SK-N-SH treated with all-trans-retinoic acid at 6 μM for 48 hours (cell line): ENCODE measurements around the gene DGKZ.
A peak's percentile ranks its signal among the peaks of the same experiment; 100 is the strongest.
"Not testable (repeated sequence)": the region's sequence is repeated elsewhere in the genome, so short reads cannot be mapped to it uniquely, and the experiment has no call there.

Experiments used
- ATAC-seq: fragments of 200-7000 bp; cut with Tn5 transposase; 3 replicates; pipeline ENCODE4 v1.9.1; 2020; ENCODE audit warnings: mild to moderate bottlenecking, moderate library complexity
- ARNTL ChIP-seq: fragments of 450-650 bp; formaldehyde crosslinking; IDR thresholded peaks from 2 replicates; pipeline ENCODE4 v1.5.0; 2020; ENCODE audit warnings: low read depth, mild to moderate bottlenecking, moderate library complexity, borderline replicate concordance
- BACH2 ChIP-seq: fragments of 250-450 bp; sonication (Bioruptor Pico); IDR thresholded peaks from 2 replicates; pipeline ENCODE4 v1.9.0; 2021; ENCODE audit warnings: mild to moderate bottlenecking, borderline replicate concordance
- CREB5 ChIP-seq: fragments of 250-450 bp; sonication (Bioruptor Pico); IDR thresholded peaks from 2 replicates; pipeline ENCODE4 v1.5.1; 2020; ENCODE audit warnings: low read depth, mild to moderate bottlenecking, moderate library complexity
- CSDC2 ChIP-seq: fragments of 250-450 bp; sonication (Bioruptor Pico); IDR thresholded peaks from 2 replicates; pipeline ENCODE4 v1.5.0; 2020; ENCODE audit warnings: mild to moderate bottlenecking, moderate library complexity
- CSRNP3 ChIP-seq: fragments of 250-450 bp; sonication (Bioruptor Pico); IDR thresholded peaks from 2 replicates; pipeline ENCODE4 v1.5.1; 2021; ENCODE audit warnings: mild to moderate bottlenecking, moderate library complexity
- ESRRG ChIP-seq: fragments of 250-450 bp; sonication (Bioruptor Pico); IDR thresholded peaks from 2 replicates; pipeline ENCODE4 v1.6.1; 2021; ENCODE audit warnings: mild to moderate bottlenecking
- GLIS3 ChIP-seq: fragments of 250-450 bp; sonication (Bioruptor Pico); IDR thresholded peaks from 2 replicates; pipeline ENCODE4 v1.5.0; 2020; ENCODE audit warnings: mild to moderate bottlenecking, moderate library complexity
- OSR1 ChIP-seq: fragments of 250-450 bp; sonication (Bioruptor Pico); IDR thresholded peaks from 2 replicates; pipeline ENCODE4 v1.8.0; 2022; ENCODE audit warnings: moderate library complexity, mild to moderate bottlenecking, inconsistent platforms
- PATZ1 ChIP-seq: fragments of 250-450 bp; sonication (Bioruptor Pico); IDR thresholded peaks from 2 replicates; pipeline ENCODE4 v1.8.0; 2020; ENCODE audit warnings: mild to moderate bottlenecking, moderate library complexity, borderline replicate concordance
- POU6F1 ChIP-seq: fragments of 250-450 bp; sonication (Bioruptor Pico); IDR thresholded peaks from 2 replicates; pipeline ENCODE4 v1.8.0; 2021; ENCODE audit warnings: low read depth, mild to moderate bottlenecking, moderate library complexity, borderline replicate concordance
- PPARA ChIP-seq: fragments of 250-450 bp; sonication (Bioruptor Pico); IDR thresholded peaks from 2 replicates; pipeline ENCODE4 v1.5.0; 2020; ENCODE audit warnings: mild to moderate bottlenecking, borderline replicate concordance
- RARB ChIP-seq: fragments of 250-450 bp; sonication (Bioruptor Pico); IDR thresholded peaks from 2 replicates; pipeline ENCODE4 v1.8.0; 2021; ENCODE audit warnings: mild to moderate bottlenecking, moderate library complexity
- SNAI2 ChIP-seq: fragments of 250-450 bp; sonication (Bioruptor Pico); IDR thresholded peaks from 2 replicates; pipeline ENCODE4 v1.5.0; 2020; ENCODE audit warnings: mild to moderate bottlenecking, moderate library complexity
- TCF4 ChIP-seq: fragments of 250-450 bp; sonication (Bioruptor Pico); IDR thresholded peaks from 2 replicates; pipeline ENCODE4 v1.8.0; 2021; ENCODE audit warnings: mild to moderate bottlenecking, moderate library complexity, borderline replicate concordance
- TOX ChIP-seq: fragments of 250-450 bp; sonication (Bioruptor Pico); IDR thresholded peaks from 2 replicates; pipeline ENCODE4 v1.8.0; 2021; ENCODE audit warnings: mild to moderate bottlenecking, moderate library complexity, borderline replicate concordance
- TSHZ2 ChIP-seq: fragments of 250-450 bp; sonication (Bioruptor Pico); IDR thresholded peaks from 2 replicates; pipeline ENCODE4 v1.5.0; 2020; ENCODE audit warnings: mild to moderate bottlenecking, moderate library complexity
- ZC3H10 ChIP-seq: fragments of 250-450 bp; sonication (Bioruptor Pico); IDR thresholded peaks from 2 replicates; pipeline ENCODE4 v1.5.1; 2021; ENCODE audit warnings: mild to moderate bottlenecking, moderate library complexity
- ZFP3 ChIP-seq: fragments of 250-450 bp; sonication (Bioruptor Pico); IDR thresholded peaks from 2 replicates; pipeline ENCODE4 v1.5.0; 2020; ENCODE audit warnings: mild to moderate bottlenecking, moderate library complexity
- ZFP30 ChIP-seq: fragments of 450-650 bp; formaldehyde crosslinking; IDR thresholded peaks from 2 replicates; pipeline ENCODE4 v1.5.0; 2022; ENCODE audit warnings: mild to moderate bottlenecking, moderate library complexity
- ZNF565 ChIP-seq: fragments of 450-650 bp; formaldehyde crosslinking; conservative IDR thresholded peaks from 2 replicates; pipeline ENCODE4 v1.5.0; 2020; ENCODE audit warnings: low read depth, mild to moderate bottlenecking, moderate library complexity
- ZNF8 ChIP-seq: fragments of 450-650 bp; formaldehyde crosslinking; IDR thresholded peaks from 2 replicates; pipeline ENCODE4 v1.5.0; 2020; ENCODE audit warnings: mild to moderate bottlenecking, moderate library complexity

DGKZ gene

GRCh38 chr11:46367916-46368267, 20.6 kb downstream of the DGKZ start:
- no peak for TF ChIP-seq BACH2 (CRISPR knock-in tag)
- no peak for TF ChIP-seq ZFP30
- TF ChIP-seq TSHZ2 (CRISPR knock-in tag) = no peak
- no peak for TF ChIP-seq ZNF565 (CRISPR knock-in tag)
- no peak for TF ChIP-seq ZNF8
- TF ChIP-seq ARNTL = no peak
- no peak for TF ChIP-seq GLIS3
- TF ChIP-seq CSDC2 (CRISPR knock-in tag) = no peak
- ATAC-seq = no peak

GRCh38 chr11:46369458-46370152, 22.3 kb downstream of the DGKZ start:
- TF ChIP-seq PPARA (CRISPR knock-in tag) (no peak), ZC3H10 (no peak), POU6F1 (no peak), TOX (CRISPR knock-in tag) (no peak), RARB (CRISPR knock-in tag) (no peak), ARNTL (no peak), PATZ1 (no peak)
- ATAC-seq = peak; percentile 90

- no peak for ATAC-seq
- no peak for TF ChIP-seq PATZ1
- TF ChIP-seq RARB (CRISPR knock-in tag) = no peak
- TF ChIP-seq ZNF565 (CRISPR knock-in tag) = no peak
- no peak for TF ChIP-seq OSR1 (CRISPR knock-in tag)
- no peak for TF ChIP-seq CSDC2 (CRISPR knock-in tag)
- no peak for TF ChIP-seq CSRNP3 (CRISPR knock-in tag)
- no peak for TF ChIP-seq CREB5
- no peak for TF ChIP-seq ZFP30
- no peak for TF ChIP-seq BACH2 (CRISPR knock-in tag)
- no peak for TF ChIP-seq ARNTL
- no peak for TF ChIP-seq PPARA (CRISPR knock-in tag)
- TF ChIP-seq ZC3H10 = no peak
- no peak for TF ChIP-seq TSHZ2 (CRISPR knock-in tag)
- TF ChIP-seq ESRRG (CRISPR knock-in tag) = no peak
- TF ChIP-seq ZFP3 (CRISPR knock-in tag) = no peak
- no peak for TF ChIP-seq POU6F1
- TF ChIP-seq TOX (CRISPR knock-in tag) = no peak
- no peak for TF ChIP-seq SNAI2
- no peak for TF ChIP-seq TCF4
- TF ChIP-seq GLIS3 = no peak
Measured at GRCh38 chr11:46370253-46370652, 23.0 kb downstream of the DGKZ start.

- ATAC-seq = not testable (repeated sequence)
Measured at GRCh38 chr11:46371262-46371661, 24.0 kb downstream of the DGKZ start.
